HG03103 (cell line): ENCODE results near the gene TJP3.
"Not testable (repeated sequence)": the region's sequence is repeated elsewhere in the genome, so short reads cannot be mapped to it uniquely, and the experiment has no call there.

Experiments used
- ATAC-seq: cut with Tn5 transposase; IDR thresholded peaks from one replicate; pipeline ENCODE4 v1.9.1; 2021; ENCODE audit warnings: low read depth; ENCODE audit not compliant: unreplicated experiment

The TJP3 gene

GRCh38 chr19:3708207-3708931 is at the start of gene TJP3:
TJP3 (plus strand) TSS chr19:3708384; CDS start chr19:3728433, 20,049 bp downstream.
- ATAC-seq, result no peak

- ATAC-seq, result no peak
Observed at GRCh38 chr19:3658870-3659745, 49.1 kb upstream of the TJP3 start.

- no peak for ATAC-seq
Observed at GRCh38 chr19:3659746-3660112, 48.5 kb upstream of the TJP3 start.

- no peak for ATAC-seq
Observed at GRCh38 chr19:3660493-3661219, 47.5 kb upstream of the TJP3 start.

GRCh38 chr19:3661284-3662238 is 46.6 kb upstream of the TJP3 start:
- ATAC-seq, result no peak

- ATAC-seq, result no peak
Observed at GRCh38 chr19:3663838-3664237, 44.3 kb upstream of the TJP3 start.

GRCh38 chr19:3664879-3665642 is 43.1 kb upstream of the TJP3 start:
- ATAC-seq, result no peak

- no peak for ATAC-seq
Observed at GRCh38 chr19:3665681-3666544, 42.3 kb upstream of the TJP3 start.

- ATAC-seq, result not testable (repeated sequence)
Observed at GRCh38 chr19:3666545-3666856, 41.7 kb upstream of the TJP3 start.

GRCh38 chr19:3667037-3667638 is 41.0 kb upstream of the TJP3 start:
- ATAC-seq, result no peak

- ATAC-seq, result no peak
Observed at GRCh38 chr19:3667766-3668165, 40.4 kb upstream of the TJP3 start.

GRCh38 chr19:3668331-3669081 is 39.7 kb upstream of the TJP3 start:
- ATAC-seq, result no peak

- no peak for ATAC-seq
Observed at GRCh38 chr19:3669082-3669946, 38.9 kb upstream of the TJP3 start.

GRCh38 chr19:3669947-3670795 is 38.0 kb upstream of the TJP3 start:
- ATAC-seq, result no peak

GRCh38 chr19:3670796-3671679 is 37.1 kb upstream of the TJP3 start:
- ATAC-seq, result no peak
